ENCODE data around the gene CADM1. TPM values are rescaled to one million over a fixed set of nuclear protein-coding genes. Genes with fewer than 3 reads are reported as not detected.

The CADM1 gene
- total and polyA plus RNA-seq, 2 donors from 2014 or later: 24.0 to 33.5 TPM

- no peak overlapping the region for H3K27ac ChIP-seq (ENCODE audit: low read depth in 2 of 2, low read length in 2 of 2)
- intact Hi-C loops (cut with DNase I): no loop called here
- no peaks in the 10 kb centered on the region for H3K9me3 ChIP-seq (ENCODE audit: control insufficient read depth in 2 of 3, insufficient read depth in 1 of 3, low read length in 3 of 3)
- no peaks in the 10 kb centered on the region for H3K4me1 ChIP-seq (ENCODE audit: control insufficient read depth in 2 of 3, insufficient read depth in 2 of 3, low read depth in 1 of 3, low read length in 3 of 3)
- no peak for TF ChIP-seq CTCF (IDR thresholded peaks at IDR 0.05; ENCODE audit: borderline replicate concordance, extremely low read depth, insufficient read depth)
- H3K27me3 ChIP-seq (ENCODE audit: control insufficient read depth, insufficient read depth, low read length): no peaks in the 10 kb centered on the region
- H3K36me3 ChIP-seq (ENCODE audit: control insufficient read depth in 2 of 3, insufficient read depth in 3 of 3, low read length in 3 of 3): no peaks in the 10 kb centered on the region
- no peak overlapping the region for H3K9ac ChIP-seq (ENCODE audit: low read length in 3 of 3)
- FAIRE-seq (no peak), DNase-seq (no peak)
- no peak overlapping the region for H3K4me3 ChIP-seq (ENCODE audit: low read length in 3 of 3)
These were observed 138.3 kb downstream of the CADM1 start for GRCh38 chr11:115365907-115366306.

- FAIRE-seq: no peak
- no peak for TF ChIP-seq CTCF (IDR thresholded peaks at IDR 0.05; ENCODE audit: borderline replicate concordance, extremely low read depth, insufficient read depth)
- DNase-seq: no peak
- intact Hi-C loops (cut with DNase I): no loop called here
- no peak overlapping the region for H3K4me3 ChIP-seq (ENCODE audit: low read length in 3 of 3)
- no peaks in the 10 kb centered on the region for H3K27me3 ChIP-seq (ENCODE audit: control insufficient read depth, insufficient read depth, low read length)
- no peaks in the 10 kb centered on the region for H3K36me3 ChIP-seq (ENCODE audit: control insufficient read depth in 2 of 3, insufficient read depth in 3 of 3, low read length in 3 of 3)
- no peak overlapping the region for H3K27ac ChIP-seq (ENCODE audit: low read depth in 2 of 2, low read length in 2 of 2)
- H3K4me1 ChIP-seq (ENCODE audit: control insufficient read depth in 2 of 3, insufficient read depth in 2 of 3, low read depth in 1 of 3, low read length in 3 of 3): no peaks in the 10 kb centered on the region
- no peak overlapping the region for H3K9ac ChIP-seq (ENCODE audit: low read length in 3 of 3)
- H3K9me3 ChIP-seq (ENCODE audit: control insufficient read depth in 2 of 3, insufficient read depth in 1 of 3, low read length in 3 of 3): no peaks in the 10 kb centered on the region
These were observed 139.3 kb downstream of the CADM1 start for GRCh38 chr11:115364896-115365295.

GRCh38 chr11:115363921-115364320, 140.3 kb downstream of the CADM1 start:
- intact Hi-C loops (cut with DNase I): no loop called here
- Histone ChIP-seq H3K9ac (ENCODE audit: low read length in 3 of 3) (no peak overlapping the region), H3K9me3 (ENCODE audit: control insufficient read depth in 2 of 3, insufficient read depth in 1 of 3, low read length in 3 of 3) (no peaks in the 10 kb centered on the region), H3K4me3 (ENCODE audit: low read length in 3 of 3) (no peak overlapping the region), H3K27ac (ENCODE audit: low read depth in 2 of 2, low read length in 2 of 2) (no peak overlapping the region), H3K27me3 (ENCODE audit: control insufficient read depth, insufficient read depth, low read length) (no peaks in the 10 kb centered on the region), H3K4me1 (ENCODE audit: control insufficient read depth in 2 of 3, insufficient read depth in 2 of 3, low read depth in 1 of 3, low read length in 3 of 3) (no peaks in the 10 kb centered on the region), H3K36me3 (ENCODE audit: control insufficient read depth in 2 of 3, insufficient read depth in 3 of 3, low read length in 3 of 3) (no peaks in the 10 kb centered on the region)
- FAIRE-seq: no peak
- TF ChIP-seq CTCF (IDR thresholded peaks at IDR 0.05; ENCODE audit: borderline replicate concordance, extremely low read depth, insufficient read depth): no peak
- DNase-seq: no peak

GRCh38 chr11:115363426-115363825, 140.8 kb downstream of the CADM1 start:
- Histone ChIP-seq H3K27me3 (ENCODE audit: control insufficient read depth, insufficient read depth, low read length) (no peaks in the 10 kb centered on the region), H3K36me3 (ENCODE audit: control insufficient read depth in 2 of 3, insufficient read depth in 3 of 3, low read length in 3 of 3) (no peaks in the 10 kb centered on the region), H3K27ac (ENCODE audit: low read depth in 2 of 2, low read length in 2 of 2) (no peak overlapping the region), H3K9me3 (ENCODE audit: control insufficient read depth in 2 of 3, insufficient read depth in 1 of 3, low read length in 3 of 3) (no peaks in the 10 kb centered on the region), H3K4me3 (ENCODE audit: low read length in 3 of 3) (no peak overlapping the region), H3K9ac (ENCODE audit: low read length in 3 of 3) (no peak overlapping the region), H3K4me1 (ENCODE audit: control insufficient read depth in 2 of 3, insufficient read depth in 2 of 3, low read depth in 1 of 3, low read length in 3 of 3) (no peaks in the 10 kb centered on the region)
- TF ChIP-seq CTCF (IDR thresholded peaks at IDR 0.05; ENCODE audit: borderline replicate concordance, extremely low read depth, insufficient read depth): no peak
- no peak for DNase-seq
- intact Hi-C loops (cut with DNase I): no loop called here
- no peak for FAIRE-seq
